Measurements from ENCODE around the gene MAP2. TPM values are rescaled to one million over a fixed set of nuclear protein-coding genes. Genes with fewer than 3 reads are reported as not detected.
"Not testable (repeated sequence)": the region's sequence is repeated elsewhere in the genome, so short reads cannot be mapped to it uniquely, and the experiment has no call there.

MAP2 gene
- total and polyA plus RNA-seq, 4 experiments from 2014 or later = 0.20 to 0.47 (median 0.41) TPM; not detected in 1

- no peaks in the 10 kb centered on the region for H3K27me3 Mint-ChIP-seq
- H3K27ac ChIP-seq (ENCODE audit: low read depth, low read length) = no peak overlapping the region
These were observed 167.2 kb downstream of the MAP2 start for GRCh38 chr2:209591021-209591420.

DNA sequence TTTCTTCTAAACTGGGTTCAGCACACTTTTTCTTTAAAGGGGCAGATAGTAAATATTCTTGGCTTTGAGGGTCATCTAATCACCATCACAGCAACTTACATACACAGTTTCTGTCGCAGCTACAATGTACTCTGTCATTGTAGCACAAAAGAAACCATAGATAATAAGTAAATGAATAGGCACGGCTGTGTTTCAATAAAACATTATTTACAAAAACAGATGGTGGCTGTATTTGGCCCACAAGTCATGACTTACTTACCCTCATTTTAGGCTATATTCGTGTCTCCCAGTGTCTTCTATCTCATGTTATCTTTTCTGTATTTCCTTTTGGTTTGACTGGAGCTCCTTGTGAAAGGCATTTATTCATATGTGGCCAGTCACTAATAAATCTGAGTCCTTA is 168.3 kb downstream of the MAP2 start:
- DNase-seq = no peak
- H3K4me1 ChIP-seq (ENCODE audit: insufficient read depth, low read length) = no peaks in the 10 kb centered on the region
- H3K4me3 Mint-ChIP-seq = no peak overlapping the region
- H3K4me1 Mint-ChIP-seq = no peaks in the 10 kb centered on the region
- H3K36me3 Mint-ChIP-seq = no peaks in the 10 kb centered on the region
- no peaks in the 10 kb centered on the region for H3K9me3 ChIP-seq (ENCODE audit: control insufficient read depth in 1 of 2, low read length in 2 of 2)
- no peak overlapping the region for H3K27ac ChIP-seq (ENCODE audit: low read depth, low read length)
- ChIA-PET POLR2A (ENCODE audit: partially characterized antibody) (no interaction called here), CTCF (ENCODE audit: partially characterized antibody) (no interaction called here)
- no peaks in the 10 kb centered on the region for H3K36me3 ChIP-seq (ENCODE audit: insufficient read depth, low read length)
- H3K9me3 Mint-ChIP-seq = peaks cover 0 to 5% (median 0%) of the 10 kb centered on the region in 8 donors
- intact Hi-C loops (cut with micrococcal nuclease) = no loop called here
- H3K27ac Mint-ChIP-seq = no peak overlapping the region
- H3K4me3 ChIP-seq (ENCODE audit: low read length in 2 of 2) = no peak overlapping the region
- no peaks in the 10 kb centered on the region for H3K27me3 Mint-ChIP-seq
- no peaks in the 10 kb centered on the region for H3K27me3 ChIP-seq (ENCODE audit: insufficient read depth, low read length)

More at GRCh38 chr2:209591021-209591420, 167.2 kb downstream of the MAP2 start:
- H3K4me3 Mint-ChIP-seq = no peak overlapping the region
- H3K27me3 ChIP-seq (ENCODE audit: insufficient read depth, low read length) = no peaks in the 10 kb centered on the region
- ChIA-PET CTCF (ENCODE audit: partially characterized antibody) (no interaction called here), POLR2A (ENCODE audit: partially characterized antibody) (no interaction called here)
- peaks cover 0 to 8% (median 0%) of the 10 kb centered on the region in 8 donors for H3K9me3 Mint-ChIP-seq
- intact Hi-C loops (cut with micrococcal nuclease) = no loop called here
- H3K36me3 Mint-ChIP-seq = no peaks in the 10 kb centered on the region
- no peak overlapping the region for H3K27ac Mint-ChIP-seq
- H3K9me3 ChIP-seq (ENCODE audit: control insufficient read depth in 1 of 2, low read length in 2 of 2) = no peaks in the 10 kb centered on the region
- DNase-seq = no peak
- no peaks in the 10 kb centered on the region for H3K4me1 ChIP-seq (ENCODE audit: insufficient read depth, low read length)
- no peak overlapping the region for H3K4me3 ChIP-seq (ENCODE audit: low read length in 2 of 2)
- H3K4me1 Mint-ChIP-seq = no peaks in the 10 kb centered on the region
- H3K36me3 ChIP-seq (ENCODE audit: insufficient read depth, low read length) = no peaks in the 10 kb centered on the region

DNA sequence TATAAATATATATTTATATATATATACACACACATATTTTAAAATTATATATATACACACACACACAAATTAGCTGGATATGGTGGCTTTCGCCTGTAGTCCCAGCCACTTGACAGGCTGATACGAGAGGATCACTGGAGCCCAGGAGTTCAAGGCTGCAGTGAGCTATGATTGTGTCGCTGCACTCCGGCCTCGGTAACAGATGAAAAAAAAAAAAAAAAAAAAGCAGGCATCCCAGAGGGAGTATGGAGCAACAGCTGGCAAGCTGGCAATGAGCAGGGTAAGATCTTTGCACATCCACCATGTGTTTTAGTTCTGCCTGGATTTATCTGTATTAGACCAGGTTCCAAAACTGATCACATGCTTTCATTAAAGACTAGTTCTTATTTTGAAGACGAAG is 170.1 kb downstream of the MAP2 start:
- CTCF ChIA-PET (ENCODE audit: partially characterized antibody) = no interaction called here
- H3K36me3 ChIP-seq (ENCODE audit: insufficient read depth, low read length) = no peaks in the 10 kb centered on the region
- intact Hi-C loops (cut with micrococcal nuclease) = no loop called here

DNA sequence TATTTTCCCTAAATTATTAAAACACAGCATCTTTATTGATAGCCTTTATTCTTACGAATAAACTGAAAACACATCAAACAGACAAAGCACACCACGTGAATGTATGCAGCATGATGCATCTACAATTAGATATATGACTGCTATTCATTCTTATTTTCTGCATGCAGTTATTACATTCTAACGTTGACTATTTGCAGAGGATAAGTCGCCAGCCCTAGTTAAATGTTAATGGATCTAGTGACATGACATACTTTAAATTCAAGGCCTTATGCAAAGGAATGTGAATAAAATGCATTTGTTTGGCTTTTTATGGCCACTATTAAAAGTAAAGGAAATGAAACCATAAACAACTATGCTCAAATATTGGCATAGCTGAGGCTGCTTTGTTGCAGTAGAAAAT is 172.4 kb downstream of the MAP2 start:
- Histone ChIP-seq H3K4me1 (ENCODE audit: insufficient read depth, low read length) (no peaks in the 10 kb centered on the region), H3K9me3 (ENCODE audit: control insufficient read depth in 1 of 2, low read length in 2 of 2) (no peaks in the 10 kb centered on the region), H3K4me3 (ENCODE audit: low read length in 2 of 2) (no peak overlapping the region), H3K36me3 (ENCODE audit: insufficient read depth, low read length) (no peaks in the 10 kb centered on the region), H3K27ac (ENCODE audit: low read depth, low read length) (no peak overlapping the region), H3K27me3 (ENCODE audit: insufficient read depth, low read length) (no peaks in the 10 kb centered on the region)
- CTCF ChIA-PET (ENCODE audit: partially characterized antibody) = no interaction called here
- POLR2A ChIA-PET (ENCODE audit: partially characterized antibody) = no interaction called here
- intact Hi-C loops (cut with micrococcal nuclease) = no loop called here
- Mint-ChIP-seq H3K4me1 (no peaks in the 10 kb centered on the region), H3K9me3 (peaks cover 0 to 6% (median under 1%) of the 10 kb centered on the region in 8 donors), H3K27me3 (no peaks in the 10 kb centered on the region), H3K36me3 (no peaks in the 10 kb centered on the region), H3K4me3 (no peak overlapping the region), H3K27ac (no peak overlapping the region)
- no peak for DNase-seq

More for the DNA sequence above, 170.1 kb downstream of the MAP2 start:
- no peaks in the 10 kb centered on the region for H3K4me1 ChIP-seq (ENCODE audit: insufficient read depth, low read length)
- no peaks in the 10 kb centered on the region for H3K4me1 Mint-ChIP-seq
- H3K27ac Mint-ChIP-seq = no peak overlapping the region
- peaks cover 0 to 5% (median 0%) of the 10 kb centered on the region in 8 donors for H3K9me3 Mint-ChIP-seq
- POLR2A ChIA-PET (ENCODE audit: partially characterized antibody) = no interaction called here
- no peak overlapping the region for H3K4me3 Mint-ChIP-seq
- no peak overlapping the region for H3K4me3 ChIP-seq (ENCODE audit: low read length in 2 of 2)
- H3K27me3 ChIP-seq (ENCODE audit: insufficient read depth, low read length) = no peaks in the 10 kb centered on the region
- H3K27me3 Mint-ChIP-seq = no peaks in the 10 kb centered on the region
- no peak for DNase-seq
- H3K9me3 ChIP-seq (ENCODE audit: control insufficient read depth in 1 of 2, low read length in 2 of 2) = no peaks in the 10 kb centered on the region
- H3K36me3 Mint-ChIP-seq = no peaks in the 10 kb centered on the region
- H3K27ac ChIP-seq (ENCODE audit: low read depth, low read length) = no peak overlapping the region

- H3K36me3 ChIP-seq (ENCODE audit: insufficient read depth, low read length); H3K4me3 ChIP-seq (ENCODE audit: low read length in 2 of 2); H3K9me3 ChIP-seq (ENCODE audit: control insufficient read depth in 1 of 2, low read length in 2 of 2); H3K4me3 Mint-ChIP-seq; H3K27ac ChIP-seq (ENCODE audit: low read depth, low read length); H3K27ac Mint-ChIP-seq; H3K27me3 ChIP-seq (ENCODE audit: insufficient read depth, low read length); H3K9me3 Mint-ChIP-seq; intact Hi-C loops (cut with micrococcal nuclease); H3K4me1 Mint-ChIP-seq; CTCF ChIA-PET (ENCODE audit: partially characterized antibody); H3K36me3 Mint-ChIP-seq; DNase-seq; H3K4me1 ChIP-seq (ENCODE audit: insufficient read depth, low read length); H3K27me3 Mint-ChIP-seq; POLR2A ChIA-PET (ENCODE audit: partially characterized antibody): not testable (repeated sequence)
These were observed 174.4 kb downstream of the MAP2 start for GRCh38 chr2:209598227-209598626.

DNA sequence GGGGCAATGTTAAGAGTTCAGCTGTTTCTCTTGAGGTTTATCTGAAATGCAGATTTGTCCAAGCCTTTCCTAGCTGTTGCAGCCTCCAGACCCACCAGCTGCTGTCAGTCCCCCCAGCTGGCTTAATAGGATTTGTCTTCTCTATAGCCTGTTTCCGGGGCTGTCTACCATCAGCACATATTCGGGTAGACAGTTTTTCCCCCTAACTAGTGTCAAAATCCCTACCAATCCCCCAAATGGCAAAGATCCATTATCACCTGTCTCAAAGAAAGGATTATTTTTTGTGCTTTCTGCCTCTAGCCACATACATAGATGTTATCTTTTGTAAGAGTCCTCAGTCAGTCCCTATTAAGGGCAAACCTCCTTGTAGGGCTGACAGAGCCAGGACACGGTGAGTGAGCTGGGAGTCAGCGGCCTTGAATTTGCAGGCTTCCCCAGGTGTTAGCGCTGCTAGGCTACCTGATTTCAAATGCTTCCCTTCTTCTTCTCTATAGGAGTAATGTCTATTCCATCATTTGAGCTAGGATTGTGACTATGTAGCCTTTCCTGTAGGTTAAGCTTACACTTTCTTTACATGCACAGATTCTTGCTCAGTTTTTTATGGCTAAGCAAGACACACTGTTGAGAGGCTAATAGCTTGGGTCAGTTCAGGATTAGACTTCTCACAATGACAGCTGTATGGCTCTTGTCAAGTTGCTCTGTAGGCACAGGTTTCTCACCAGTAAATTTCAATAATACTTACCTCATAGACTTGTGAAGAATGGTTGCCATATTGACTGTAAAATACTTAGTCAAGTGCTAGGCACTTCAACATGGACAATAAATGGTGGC is 176.7 kb downstream of the MAP2 start:
- Mint-ChIP-seq H3K4me1 (no peaks in the 10 kb centered on the region), H3K9me3 (peaks cover 0 to 3% (median under 1%) of the 10 kb centered on the region in 8 donors), H3K27me3 (no peaks in the 10 kb centered on the region), H3K27ac (no peak overlapping the region), H3K36me3 (no peaks in the 10 kb centered on the region), H3K4me3 (no peak overlapping the region)
- no peaks in the 10 kb centered on the region for H3K4me1 ChIP-seq (ENCODE audit: insufficient read depth, low read length)
- POLR2A ChIA-PET (ENCODE audit: partially characterized antibody) = no interaction called here
- H3K4me3 ChIP-seq (ENCODE audit: low read length in 2 of 2) = no peak overlapping the region
- no peak overlapping the region for H3K27ac ChIP-seq (ENCODE audit: low read depth, low read length)
- H3K36me3 ChIP-seq (ENCODE audit: insufficient read depth, low read length) = no peaks in the 10 kb centered on the region
- no peaks in the 10 kb centered on the region for H3K9me3 ChIP-seq (ENCODE audit: control insufficient read depth in 1 of 2, low read length in 2 of 2)
- CTCF ChIA-PET (ENCODE audit: partially characterized antibody) = no interaction called here
- no peaks in the 10 kb centered on the region for H3K27me3 ChIP-seq (ENCODE audit: insufficient read depth, low read length)
- DNase-seq = no peak
- intact Hi-C loops (cut with micrococcal nuclease) = no loop called here

GRCh38 chr2:209601497-209601896 is 177.7 kb downstream of the MAP2 start:
- peaks cover 0 to 2% (median 0%) of the 10 kb centered on the region in 8 donors for H3K9me3 Mint-ChIP-seq
- POLR2A ChIA-PET (ENCODE audit: partially characterized antibody) = no interaction called here
- intact Hi-C loops (cut with micrococcal nuclease) = no loop called here
- Histone ChIP-seq H3K4me1 (ENCODE audit: insufficient read depth, low read length) (no peaks in the 10 kb centered on the region), H3K4me3 (ENCODE audit: low read length in 2 of 2) (no peak overlapping the region), H3K36me3 (ENCODE audit: insufficient read depth, low read length) (no peaks in the 10 kb centered on the region), H3K27ac (ENCODE audit: low read depth, low read length) (no peak overlapping the region), H3K27me3 (ENCODE audit: insufficient read depth, low read length) (no peaks in the 10 kb centered on the region), H3K9me3 (ENCODE audit: control insufficient read depth in 1 of 2, low read length in 2 of 2) (no peaks in the 10 kb centered on the region)
- DNase-seq = no peak
- H3K4me3 Mint-ChIP-seq = no peak overlapping the region
- no peaks in the 10 kb centered on the region for H3K4me1 Mint-ChIP-seq
- no peak overlapping the region for H3K27ac Mint-ChIP-seq
- CTCF ChIA-PET (ENCODE audit: partially characterized antibody) = no interaction called here
- H3K27me3 Mint-ChIP-seq = no peaks in the 10 kb centered on the region
- no peaks in the 10 kb centered on the region for H3K36me3 Mint-ChIP-seq

All from CD4-positive, alpha-beta memory T cell (primary cell).